Nephron (organoid): ENCODE data around the gene PGGHG.
"Not testable (repeated sequence)": the region's sequence is repeated elsewhere in the genome, so short reads cannot be mapped to it uniquely, and the experiment has no call there.

Experiments used
- H3K27ac Mint-ChIP-seq, 3 experiments: 2 replicates each; pipeline ENCODE4 v1.8.0; 2020; ENCODE audit warnings: mixed read lengths in 3 of 3, mild to moderate bottlenecking in 2 of 3, moderate library complexity in 1 of 3
- H3K27me3 Mint-ChIP-seq: 2 replicates; pipeline ENCODE4 v1.8.0; 2021; ENCODE audit warnings: low read depth, mild to moderate bottlenecking, moderate library complexity, mixed read lengths
- H3K36me3 Mint-ChIP-seq: 2 replicates; pipeline ENCODE4 v1.8.0; 2020; ENCODE audit warnings: low read depth, mixed read lengths
- H3K4me1 Mint-ChIP-seq: 2 replicates; pipeline ENCODE4 v1.8.0; 2020; ENCODE audit warnings: mixed read lengths
- H3K4me3 Mint-ChIP-seq, 3 experiments: 2 replicates each; pipeline ENCODE4 v1.8.0; 2020; ENCODE audit warnings: mild to moderate bottlenecking in 3 of 3, mixed read lengths in 3 of 3, moderate library complexity in 2 of 3
- H3K9me3 Mint-ChIP-seq: 2 replicates; pipeline ENCODE4 v1.8.0; 2020; ENCODE audit warnings: mixed read lengths
- TF ChIP-seq, protein P1 (sequence below), 3 experiments: fragments of 200-600 bp; sonication (generic); IDR thresholded peaks; one replicate each; pipeline ENCODE4 v1.5.0; 2021; ENCODE audit warnings: antibody characterized with exemption in 3 of 3; ENCODE audit not compliant: unreplicated experiment in 3 of 3

PGGHG gene

DNA sequence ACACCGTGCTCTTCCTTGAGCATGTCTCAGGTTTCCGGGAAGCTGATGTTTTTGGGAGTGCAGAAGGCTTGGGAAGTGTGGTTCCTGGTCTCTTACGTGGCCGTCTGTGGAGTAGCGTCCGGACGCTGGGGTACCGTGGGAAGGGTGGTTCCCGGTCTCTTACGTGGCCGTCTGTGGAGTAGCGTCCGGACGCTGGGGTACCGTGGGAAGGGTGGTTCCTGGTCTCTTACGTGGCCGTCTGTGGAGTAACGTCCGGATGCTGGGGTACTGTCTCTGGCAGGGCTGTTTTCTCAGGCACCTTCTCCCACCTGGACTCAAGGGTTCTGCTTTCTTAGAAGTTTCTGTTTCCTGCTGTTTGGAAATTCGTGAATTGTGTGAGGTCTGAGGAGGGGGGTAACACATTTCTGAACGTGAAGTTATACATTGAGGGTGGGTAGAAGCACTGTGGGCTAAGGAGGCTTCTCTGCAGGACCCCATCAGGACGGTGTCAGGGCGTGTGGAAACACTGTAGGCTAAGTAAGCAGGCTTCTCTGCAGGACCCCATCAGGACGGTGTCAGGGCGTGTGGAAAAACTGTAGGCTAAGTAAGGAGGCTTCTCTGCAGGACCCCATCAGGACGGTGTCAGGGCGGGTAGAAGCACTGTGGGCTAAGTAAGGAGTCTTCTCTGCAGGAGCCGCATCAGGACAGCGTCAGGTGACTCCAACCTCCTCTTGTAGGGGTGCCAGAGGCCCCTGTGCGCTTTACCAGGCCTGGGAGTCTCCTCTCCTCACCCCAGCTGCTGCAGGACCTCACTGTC lies 37.1 kb downstream of the PGGHG start:
- no peaks in the 10 kb centered on the region for H3K9me3 Mint-ChIP-seq
- H3K4me3 Mint-ChIP-seq = peak overlapping the region in 2 of 3 experiments; percentile 21 to 53
- no peaks in the 10 kb centered on the region for H3K36me3 Mint-ChIP-seq
- no peaks in the 10 kb centered on the region for H3K27me3 Mint-ChIP-seq
- H3K4me1 Mint-ChIP-seq = peaks cover 48% of the 10 kb centered on the region
- peak overlapping the region; percentile 96 to 98 (median 97) for H3K27ac Mint-ChIP-seq
- TF ChIP-seq, protein P1, sequence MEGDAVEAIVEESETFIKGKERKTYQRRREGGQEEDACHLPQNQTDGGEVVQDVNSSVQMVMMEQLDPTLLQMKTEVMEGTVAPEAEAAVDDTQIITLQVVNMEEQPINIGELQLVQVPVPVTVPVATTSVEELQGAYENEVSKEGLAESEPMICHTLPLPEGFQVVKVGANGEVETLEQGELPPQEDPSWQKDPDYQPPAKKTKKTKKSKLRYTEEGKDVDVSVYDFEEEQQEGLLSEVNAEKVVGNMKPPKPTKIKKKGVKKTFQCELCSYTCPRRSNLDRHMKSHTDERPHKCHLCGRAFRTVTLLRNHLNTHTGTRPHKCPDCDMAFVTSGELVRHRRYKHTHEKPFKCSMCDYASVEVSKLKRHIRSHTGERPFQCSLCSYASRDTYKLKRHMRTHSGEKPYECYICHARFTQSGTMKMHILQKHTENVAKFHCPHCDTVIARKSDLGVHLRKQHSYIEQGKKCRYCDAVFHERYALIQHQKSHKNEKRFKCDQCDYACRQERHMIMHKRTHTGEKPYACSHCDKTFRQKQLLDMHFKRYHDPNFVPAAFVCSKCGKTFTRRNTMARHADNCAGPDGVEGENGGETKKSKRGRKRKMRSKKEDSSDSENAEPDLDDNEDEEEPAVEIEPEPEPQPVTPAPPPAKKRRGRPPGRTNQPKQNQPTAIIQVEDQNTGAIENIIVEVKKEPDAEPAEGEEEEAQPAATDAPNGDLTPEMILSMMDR (IDR thresholded peaks at IDR 0.05; ENCODE audit: unreplicated experiment in 3 of 3) = no peak

DNA sequence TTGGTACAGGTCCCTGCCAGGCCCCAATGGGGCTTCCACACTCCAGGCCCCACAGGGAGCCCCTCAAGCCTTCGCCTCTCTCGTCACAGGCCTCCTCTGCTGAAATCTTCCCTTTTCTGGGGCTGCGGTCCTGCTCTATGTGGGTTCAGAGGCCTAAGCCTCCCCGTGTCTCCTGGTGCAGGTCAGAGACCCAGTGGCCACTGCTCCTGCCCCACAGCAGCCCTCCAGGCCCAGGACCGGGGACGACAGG lies 37.6 kb downstream of the PGGHG start:
- Mint-ChIP-seq H3K4me1 (peaks cover 52% of the 10 kb centered on the region), H3K27ac (peak overlapping the region; percentile 96 to 98 (median 97)), H3K4me3 (peak overlapping the region in 1 of 3 experiments; percentile 43), H3K9me3 (no peaks in the 10 kb centered on the region), H3K36me3 (no peaks in the 10 kb centered on the region), H3K27me3 (no peaks in the 10 kb centered on the region)
- TF ChIP-seq, protein P1 (IDR thresholded peaks at IDR 0.05; ENCODE audit: unreplicated experiment in 3 of 3) = no peak

DNA sequence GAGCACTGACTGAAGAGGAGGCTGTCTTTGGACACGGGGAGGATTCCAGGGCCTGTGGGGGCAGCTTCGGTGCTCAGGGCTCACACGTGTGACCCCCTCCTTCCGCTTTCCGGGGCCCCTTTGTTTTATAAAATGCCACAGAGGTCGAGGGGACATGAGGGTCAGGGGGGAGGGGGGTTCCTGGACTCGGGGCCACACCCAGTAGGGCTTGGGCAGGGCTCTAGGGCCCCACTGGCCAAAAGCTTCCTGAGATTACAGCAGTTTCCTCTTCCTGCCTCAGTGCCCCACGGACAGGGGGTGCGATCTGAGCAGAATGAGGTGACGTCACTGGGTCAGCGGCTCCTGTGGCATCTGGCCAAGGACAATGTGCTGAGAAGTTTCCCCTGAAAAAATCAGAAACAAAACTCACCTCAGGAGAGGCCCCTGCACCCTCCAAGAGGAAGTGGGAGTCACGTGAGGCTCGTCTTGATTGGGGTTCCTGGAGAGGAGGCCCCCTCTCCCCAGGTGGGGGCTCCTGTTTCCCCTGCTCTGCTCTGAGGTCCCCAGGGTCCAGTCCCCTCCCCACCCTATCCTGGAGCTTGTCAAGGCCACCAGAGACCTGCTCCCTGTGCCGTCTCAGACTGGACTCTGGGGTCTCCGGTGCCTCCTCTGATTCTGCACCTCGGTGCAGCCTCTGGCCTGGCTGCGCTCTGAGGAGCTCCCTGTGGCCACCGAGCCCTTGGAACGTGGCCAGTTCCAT lies 38.1 kb downstream of the PGGHG start:
- no peaks in the 10 kb centered on the region for H3K27me3 Mint-ChIP-seq
- H3K27ac Mint-ChIP-seq = peak overlapping the region; percentile 96 to 98 (median 97)
- H3K36me3 Mint-ChIP-seq = no peaks in the 10 kb centered on the region
- peaks cover 52% of the 10 kb centered on the region for H3K4me1 Mint-ChIP-seq
- TF ChIP-seq, protein P1 (IDR thresholded peaks at IDR 0.05; ENCODE audit: unreplicated experiment in 3 of 3) = no peak
- peak overlapping the region; percentile 36 to 47 (median 43) for H3K4me3 Mint-ChIP-seq
- no peaks in the 10 kb centered on the region for H3K9me3 Mint-ChIP-seq

DNA sequence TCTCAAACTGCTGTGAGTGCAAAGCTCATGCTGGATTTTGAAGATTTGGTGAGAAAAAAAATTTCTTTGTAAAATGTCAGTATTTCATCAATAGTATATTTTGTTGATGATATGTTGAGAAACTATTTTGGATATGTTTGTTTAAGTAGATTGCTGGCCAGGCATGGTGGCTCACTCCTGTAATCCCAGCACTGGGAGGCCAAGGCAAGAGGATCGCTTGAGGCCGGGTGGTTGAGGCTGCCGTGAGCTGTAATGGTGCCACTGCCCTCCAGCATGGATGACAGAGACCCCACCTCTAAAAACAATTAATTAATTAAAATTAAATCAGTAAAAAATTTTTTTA lies 38.6 kb downstream of the PGGHG start:
- Mint-ChIP-seq H3K27me3 (no peaks in the 10 kb centered on the region), H3K4me3 (peak overlapping the region in 2 of 3 experiments; percentile 36 to 47), H3K36me3 (no peaks in the 10 kb centered on the region), H3K9me3 (no peaks in the 10 kb centered on the region), H3K27ac (peak overlapping the region; percentile 96 to 98 (median 97)), H3K4me1 (peaks cover 52% of the 10 kb centered on the region)
- TF ChIP-seq, protein P1 (IDR thresholded peaks at IDR 0.05; ENCODE audit: unreplicated experiment in 3 of 3) = no peak

DNA sequence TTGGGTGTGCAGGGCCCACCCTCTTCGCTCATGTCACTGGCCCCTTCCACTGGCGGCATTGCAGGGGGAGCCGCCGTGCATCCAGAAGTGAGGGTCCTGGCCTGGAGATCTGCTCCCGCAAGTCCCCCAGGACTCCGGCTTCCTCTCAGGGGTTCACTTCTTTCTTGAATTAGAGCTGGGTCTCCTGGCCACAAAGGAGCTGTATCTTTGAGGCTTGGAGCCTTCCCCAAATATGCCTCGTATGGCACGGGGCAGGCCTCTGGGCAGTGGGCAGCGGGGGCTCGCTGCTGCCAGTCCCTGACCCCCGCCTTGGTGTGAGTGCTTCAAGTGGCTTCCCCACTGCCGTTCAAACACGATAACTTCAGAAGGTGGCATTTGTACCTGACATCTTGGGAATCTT lies 39.1 kb downstream of the PGGHG start:
- Mint-ChIP-seq H3K27ac (peak overlapping the region; percentile 33 to 97 (median 82)), H3K27me3 (no peaks in the 10 kb centered on the region), H3K4me3 (no peak overlapping the region), H3K9me3 (no peaks in the 10 kb centered on the region), H3K4me1 (peaks cover 52% of the 10 kb centered on the region), H3K36me3 (no peaks in the 10 kb centered on the region)
- TF ChIP-seq, protein P1 (IDR thresholded peaks at IDR 0.05; ENCODE audit: unreplicated experiment in 3 of 3) = no peak

DNA sequence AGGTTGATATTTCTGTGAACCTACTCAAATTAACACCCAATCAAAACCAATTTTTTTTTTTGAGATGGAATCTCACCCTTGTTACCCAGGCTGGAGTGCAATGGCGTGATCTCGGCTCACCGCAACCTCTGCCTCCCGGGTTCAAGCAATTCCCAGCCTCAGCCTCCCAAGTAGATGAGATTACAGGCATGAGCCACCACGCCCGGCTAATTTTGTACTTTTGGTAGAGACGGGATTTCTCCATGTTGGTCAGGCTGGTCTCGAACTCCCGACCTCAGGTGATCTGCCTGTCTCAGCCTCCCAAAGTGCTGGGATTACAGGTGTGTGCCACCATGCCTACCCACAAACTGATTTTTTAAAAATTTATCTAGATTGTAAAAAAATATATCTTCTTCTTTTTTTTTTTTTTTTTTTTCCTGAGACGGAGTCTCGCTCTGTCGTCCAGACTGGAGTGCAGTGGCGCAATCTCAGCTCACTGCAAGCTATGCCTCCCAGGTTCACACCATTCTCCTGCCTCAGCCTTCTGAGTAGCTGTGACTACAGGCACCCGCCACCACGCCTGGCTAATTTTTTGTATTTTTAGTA lies 39.7 kb downstream of the PGGHG start:
- not testable (repeated sequence) for H3K36me3 Mint-ChIP-seq
- H3K4me3 Mint-ChIP-seq = peak overlapping the region in 1 of 3 experiments; percentile 29

More for the DNA sequence above, 39.7 kb downstream of the PGGHG start:
- Mint-ChIP-seq H3K4me1 (peaks cover 54% of the 10 kb centered on the region), H3K27ac (peak overlapping the region; percentile 88 to 95 (median 89))
- not testable (repeated sequence) for H3K27me3 Mint-ChIP-seq, H3K9me3 Mint-ChIP-seq
